Activated naive CD8-positive, alpha-beta T cell treated with anti-CD3 and anti-CD28 coated beads, Interleukin-2, amount 10 ng/mL, durations not matched to agents 7 days and 5 days (primary cell): ENCODE data around the gene CFB. TPM values are rescaled to one million over a fixed set of nuclear protein-coding genes. Genes with fewer than 3 reads are reported as not detected.

ENCODE experiments used
- ATAC-seq: fragments of 150-1000 bp; cut with Tn5 transposase; one replicate; pipeline ENCODE4 v1.10.0; 2021; ENCODE audit warnings: low read depth, moderate library complexity
- POLR2A ChIA-PET: fragments of 350-600 bp; sonication (Branson Sonifier 250); formaldehyde crosslinking; loops from one replicate; lab custom pipeline; 2021; ENCODE audit warnings: antibody characterized with exemption; lab: Charles Lee
- DNase-seq: peaks from one replicate; pipeline ENCODE4 v3.0.0; 2021
- H3K27ac Mint-ChIP-seq: one replicate; pipeline ENCODE4 v1.8.0; 2022; ENCODE audit warnings: mild to moderate bottlenecking, mixed read lengths
- H3K27me3 Mint-ChIP-seq: one replicate; pipeline ENCODE4 v1.8.0; 2022; ENCODE audit warnings: mild to moderate bottlenecking, moderate library complexity, mixed read lengths
- H3K36me3 Mint-ChIP-seq: one replicate; pipeline ENCODE4 v1.8.0; 2021; ENCODE audit warnings: mild to moderate bottlenecking, mixed read lengths
- H3K4me1 Mint-ChIP-seq: one replicate; pipeline ENCODE4 v1.8.0; 2021; ENCODE audit warnings: mixed read lengths
- H3K4me3 Mint-ChIP-seq: one replicate; pipeline ENCODE4 v1.8.0; 2022; ENCODE audit warnings: mild to moderate bottlenecking, moderate library complexity, mixed read lengths
- H3K9me3 Mint-ChIP-seq: one replicate; pipeline ENCODE4 v1.8.0; 2021; ENCODE audit warnings: mixed read lengths
- total RNA-seq, 2 experiments: library from RNA; stranded (reverse); gene quantifications; one replicate each; pipeline ENCODE4 v1.2.3, GENCODE V29; 2021

Gene CFB
- total RNA-seq, 2 experiments from 2014 or later, result 1.2 to 2.1 TPM

DNA sequence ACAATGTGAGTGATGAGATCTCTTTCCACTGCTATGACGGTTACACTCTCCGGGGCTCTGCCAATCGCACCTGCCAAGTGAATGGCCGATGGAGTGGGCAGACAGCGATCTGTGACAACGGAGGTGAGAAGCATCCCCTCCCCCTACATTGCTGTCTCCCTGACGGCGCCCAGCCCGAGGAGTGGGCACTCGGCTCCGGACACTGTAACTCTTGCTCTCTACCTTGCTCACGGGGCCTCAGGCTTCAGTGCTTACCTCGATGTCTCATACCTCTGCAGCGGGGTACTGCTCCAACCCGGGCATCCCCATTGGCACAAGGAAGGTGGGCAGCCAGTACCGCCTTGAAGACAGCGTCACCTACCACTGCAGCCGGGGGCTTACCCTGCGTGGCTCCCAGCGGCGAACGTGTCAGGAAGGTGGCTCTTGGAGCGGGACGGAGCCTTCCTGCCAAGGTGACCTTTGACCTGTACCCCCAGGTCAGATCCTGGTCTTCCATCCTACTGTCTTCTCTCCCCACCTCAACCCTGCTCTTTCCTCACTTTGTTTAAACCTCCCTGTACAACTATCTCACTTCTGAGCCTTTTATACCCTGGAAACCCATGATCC lies 1.3 kb downstream of the CFB start:
- DNase-seq (no peak), ATAC-seq (no peak)
- Mint-ChIP-seq H3K4me3 (no peak overlapping the region), H3K9me3 (no peaks in the 10 kb centered on the region), H3K4me1 (peaks cover 9% of the 10 kb centered on the region), H3K36me3 (peaks cover 3% of the 10 kb centered on the region), H3K27me3 (peaks cover 5% of the 10 kb centered on the region), H3K27ac (no peak overlapping the region)
- POLR2A ChIA-PET, result no interaction called here

DNA sequence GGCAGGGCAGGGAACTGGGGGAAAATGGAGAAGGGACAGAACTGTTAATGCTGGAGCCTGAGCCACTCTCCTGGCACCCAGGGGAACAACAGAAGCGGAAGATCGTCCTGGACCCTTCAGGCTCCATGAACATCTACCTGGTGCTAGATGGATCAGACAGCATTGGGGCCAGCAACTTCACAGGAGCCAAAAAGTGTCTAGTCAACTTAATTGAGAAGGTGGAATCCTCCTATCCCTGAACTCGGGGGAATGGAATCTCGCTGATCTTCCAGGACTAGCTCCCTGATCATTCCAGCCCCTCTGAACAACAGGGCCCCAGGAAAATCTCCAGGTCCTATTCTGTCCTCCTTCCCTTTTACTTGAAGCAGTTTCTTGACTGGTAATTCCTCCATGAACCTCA lies 2.0 kb downstream of the CFB start:
- no peak for ATAC-seq
- H3K27ac Mint-ChIP-seq, result no peak overlapping the region
- POLR2A ChIA-PET, result no interaction called here

GRCh38 chr6:31948306-31948705 lies 2.4 kb downstream of the CFB start:
- peaks cover 9% of the 10 kb centered on the region for H3K4me1 Mint-ChIP-seq
- ATAC-seq (no peak), DNase-seq (no peak)
- H3K27ac Mint-ChIP-seq, result no peak overlapping the region
- H3K4me3 Mint-ChIP-seq, result no peak overlapping the region
- H3K27me3 Mint-ChIP-seq, result peaks cover 5% of the 10 kb centered on the region
- H3K36me3 Mint-ChIP-seq, result peaks cover 8% of the 10 kb centered on the region
- POLR2A ChIA-PET, result no interaction called here
- no peaks in the 10 kb centered on the region for H3K9me3 Mint-ChIP-seq

More for the DNA sequence above, 2.0 kb downstream of the CFB start:
- DNase-seq, result no peak
- Mint-ChIP-seq H3K36me3 (peaks cover 5% of the 10 kb centered on the region), H3K4me3 (no peak overlapping the region), H3K27me3 (peaks cover 5% of the 10 kb centered on the region), H3K9me3 (no peaks in the 10 kb centered on the region), H3K4me1 (peaks cover 9% of the 10 kb centered on the region)

DNA sequence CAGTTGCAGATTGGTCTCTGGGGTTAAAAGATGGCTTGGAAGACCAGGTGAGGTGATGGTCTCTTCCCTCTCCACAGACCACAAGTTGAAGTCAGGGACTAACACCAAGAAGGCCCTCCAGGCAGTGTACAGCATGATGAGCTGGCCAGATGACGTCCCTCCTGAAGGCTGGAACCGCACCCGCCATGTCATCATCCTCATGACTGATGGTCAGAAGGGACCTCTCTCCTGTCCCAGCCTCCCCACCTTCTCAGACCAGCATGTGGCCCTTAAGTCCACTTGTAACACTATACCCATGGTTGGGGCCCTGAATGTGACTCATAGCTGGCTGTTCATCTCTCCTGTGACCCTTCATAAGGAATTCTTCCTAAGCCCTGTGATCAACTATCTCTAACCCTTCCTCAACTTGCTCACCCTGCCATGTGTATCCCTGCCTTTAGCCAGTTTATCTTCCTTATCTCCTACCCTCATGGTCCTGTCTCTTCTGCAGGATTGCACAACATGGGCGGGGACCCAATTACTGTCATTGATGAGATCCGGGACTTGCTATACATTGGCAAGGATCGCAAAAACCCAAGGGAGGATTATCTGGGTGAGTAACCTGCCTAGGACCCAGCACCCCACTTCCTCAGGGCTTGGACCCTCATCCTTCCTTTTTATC lies 3.0 kb downstream of the CFB start:
- Mint-ChIP-seq H3K36me3 (peaks cover 12% of the 10 kb centered on the region), H3K9me3 (no peaks in the 10 kb centered on the region), H3K4me1 (peaks cover 9% of the 10 kb centered on the region), H3K27ac (no peak overlapping the region), H3K4me3 (no peak overlapping the region), H3K27me3 (peaks cover 5% of the 10 kb centered on the region)
- DNase-seq (no peak), ATAC-seq (no peak)
- POLR2A ChIA-PET, result interaction anchor here (1.0 kb wide), 1 partner anchor 51 kb away, joined by 3 read pairs; the partner anchor contains the start of gene EHMT2

DNA sequence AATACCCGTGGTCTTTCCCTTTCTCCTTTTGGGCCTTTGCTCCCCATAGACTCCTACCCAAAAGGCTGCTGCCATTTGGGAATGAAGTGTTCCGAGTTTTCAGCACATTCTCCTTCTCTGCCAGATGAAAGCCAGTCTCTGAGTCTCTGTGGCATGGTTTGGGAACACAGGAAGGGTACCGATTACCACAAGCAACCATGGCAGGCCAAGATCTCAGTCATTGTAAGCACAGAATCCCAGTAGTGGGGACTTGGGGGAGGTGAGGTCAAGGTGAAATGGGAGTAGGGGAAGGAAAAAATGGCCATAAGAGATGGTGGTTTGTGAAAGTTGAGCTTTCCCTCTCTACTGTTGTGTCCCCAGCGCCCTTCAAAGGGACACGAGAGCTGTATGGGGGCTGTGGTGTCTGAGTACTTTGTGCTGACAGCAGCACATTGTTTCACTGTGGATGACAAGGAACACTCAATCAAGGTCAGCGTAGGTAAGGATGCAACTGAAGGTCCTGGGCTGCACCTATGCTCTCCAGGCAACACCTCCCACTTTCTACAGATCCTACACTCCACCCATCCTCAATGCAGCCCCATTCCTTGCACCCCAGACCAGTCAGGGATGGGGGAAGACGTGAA lies 4.1 kb downstream of the CFB start:
- no peak for DNase-seq
- no peak for ATAC-seq
- H3K9me3 Mint-ChIP-seq, result no peaks in the 10 kb centered on the region
- no peak overlapping the region for H3K27ac Mint-ChIP-seq
- H3K36me3 Mint-ChIP-seq, result peaks cover 20% of the 10 kb centered on the region
- H3K4me1 Mint-ChIP-seq, result peaks cover 9% of the 10 kb centered on the region
- H3K4me3 Mint-ChIP-seq, result no peak overlapping the region
- POLR2A ChIA-PET, result interaction anchor here (1.0 kb wide), 1 partner anchor 52 kb away, joined by 3 read pairs; the partner anchor contains the start of gene EHMT2
- H3K27me3 Mint-ChIP-seq, result peaks cover 5% of the 10 kb centered on the region

- Mint-ChIP-seq H3K4me3 (no peak overlapping the region), H3K27ac (no peak overlapping the region), H3K27me3 (peaks cover 3% of the 10 kb centered on the region), H3K9me3 (no peaks in the 10 kb centered on the region), H3K36me3 (peaks cover 24% of the 10 kb centered on the region), H3K4me1 (peaks cover 4% of the 10 kb centered on the region)
- ATAC-seq (peak; percentile 59), DNase-seq (peak; percentile 52)
- POLR2A ChIA-PET, result interaction anchor here (0.9 to 1.7 kb wide), 4 partner anchors 18 to 54 kb away, joined by 3 to 9 read pairs (median 5); partner anchors contain the start of genes DXO and EHMT2
These were observed 6.4 kb downstream of the CFB start for GRCh38 chr6:31952140-31952805.

DNA sequence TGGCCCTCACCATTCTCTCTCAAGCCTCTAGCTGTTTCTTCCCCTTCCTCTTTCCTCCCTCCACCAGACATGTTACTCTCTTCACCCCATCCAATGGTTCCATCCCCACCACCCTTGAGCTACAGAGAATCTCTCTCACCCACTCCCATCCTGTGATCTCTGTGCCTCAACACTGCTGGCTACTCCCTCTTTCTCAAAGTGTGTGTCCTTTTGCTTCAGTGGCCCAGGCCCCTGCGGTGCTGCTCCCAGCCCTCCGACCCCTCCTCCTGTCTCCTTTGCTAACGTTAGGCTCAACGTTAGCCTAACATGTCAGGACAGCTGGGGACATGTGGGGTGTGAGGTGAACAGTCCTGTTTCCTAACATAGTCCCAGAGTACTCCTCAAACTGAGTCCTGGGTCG lies 7.0 kb downstream of the CFB start:
- peaks cover 21% of the 10 kb centered on the region for H3K36me3 Mint-ChIP-seq

DNA sequence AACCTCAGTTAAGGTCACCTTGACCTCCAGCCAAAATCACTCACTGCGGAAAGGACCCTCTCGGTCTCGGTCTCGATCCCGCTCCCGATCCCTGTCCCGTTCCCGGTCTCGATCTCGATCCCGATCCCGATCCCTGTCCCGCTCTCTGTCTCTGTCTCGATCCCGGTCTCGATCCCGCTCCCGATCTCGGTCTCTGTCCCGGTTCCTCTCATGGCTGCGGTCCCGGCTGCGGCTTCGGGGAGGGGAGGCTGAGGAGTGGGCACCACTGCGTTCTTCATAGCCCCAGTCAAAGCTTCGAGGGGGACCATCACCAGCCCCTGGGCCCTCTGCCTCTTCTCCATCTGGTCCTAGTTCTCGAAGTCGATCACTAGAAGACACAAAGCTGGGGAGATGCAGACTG lies 8.6 kb downstream of the CFB start:
- Mint-ChIP-seq H3K27ac (no peak overlapping the region), H3K27me3 (no peaks in the 10 kb centered on the region), H3K9me3 (no peaks in the 10 kb centered on the region), H3K4me3 (no peak overlapping the region), H3K4me1 (peaks cover 12% of the 10 kb centered on the region), H3K36me3 (peaks cover 21% of the 10 kb centered on the region)
- POLR2A ChIA-PET, result no interaction called here
- DNase-seq (no peak), ATAC-seq (no peak)

More for the DNA sequence above, 7.0 kb downstream of the CFB start:
- Mint-ChIP-seq H3K9me3 (no peaks in the 10 kb centered on the region), H3K27me3 (no peaks in the 10 kb centered on the region), H3K4me3 (no peak overlapping the region), H3K4me1 (peaks cover 8% of the 10 kb centered on the region), H3K27ac (peak overlapping the region; percentile 4)
- POLR2A ChIA-PET, result interaction anchor here (1.3 to 1.7 kb wide), 2 partner anchors 17 to 19 kb away, joined by 3 to 9 read pairs; partner anchors contain the start of gene DXO
- DNase-seq (no peak), ATAC-seq (no peak)

- DNase-seq (no peak), ATAC-seq (no peak)
- Mint-ChIP-seq H3K4me1 (peaks cover 24% of the 10 kb centered on the region), H3K27ac (no peak overlapping the region), H3K4me3 (no peak overlapping the region), H3K36me3 (peaks cover 26% of the 10 kb centered on the region), H3K27me3 (no peaks in the 10 kb centered on the region), H3K9me3 (no peaks in the 10 kb centered on the region)
- POLR2A ChIA-PET, result interaction anchor here (4.5 kb wide), 1 partner anchor 13 kb away, joined by 91 read pairs; the partner anchor contains the start of gene DXO
These were observed 10.9 kb downstream of the CFB start for GRCh38 chr6:31956796-31957195.

DNA sequence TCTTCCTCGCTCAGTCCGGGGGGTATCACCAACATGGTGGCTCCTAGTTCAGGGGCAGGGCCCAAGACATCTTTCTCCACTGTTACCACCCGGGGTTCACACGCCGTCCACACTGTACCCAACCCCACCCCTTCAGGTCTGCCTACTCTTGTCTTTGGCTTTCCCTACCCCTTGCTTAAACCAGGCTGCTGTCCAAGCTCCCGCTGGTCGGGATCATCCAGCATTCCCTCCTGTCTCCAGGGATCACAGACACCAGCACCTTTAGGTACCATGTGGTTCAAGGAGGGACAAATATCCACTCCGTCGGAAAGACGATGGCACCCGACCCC lies 12.5 kb downstream of the CFB start:
- ATAC-seq (no peak), DNase-seq (no peak)
- Mint-ChIP-seq H3K27ac (peak overlapping the region; percentile 87), H3K4me1 (peaks cover 24% of the 10 kb centered on the region), H3K4me3 (peak overlapping the region; percentile 97), H3K27me3 (no peaks in the 10 kb centered on the region), H3K9me3 (no peaks in the 10 kb centered on the region), H3K36me3 (peaks cover 27% of the 10 kb centered on the region)
- POLR2A ChIA-PET, result interaction anchor here (0.8 to 4.5 kb wide), 7 partner anchors 12 to 237 kb away, joined by 3 to 91 read pairs (median 5); partner anchors contain the start of genes CLIC1, DXO, EHMT2 and NEU1

- H3K36me3 Mint-ChIP-seq, result peaks cover 28% of the 10 kb centered on the region
- H3K9me3 Mint-ChIP-seq, result no peaks in the 10 kb centered on the region
- peak; percentile 97 for ATAC-seq
- peak within 1 kb of the TSS; percentile 98 for H3K27ac Mint-ChIP-seq
- peaks cover 24% of the 10 kb centered on the region for H3K4me1 Mint-ChIP-seq
- DNase-seq, result peak; percentile 99
- H3K27me3 Mint-ChIP-seq, result no peaks in the 10 kb centered on the region
- peak within 1 kb of the TSS; percentile 97 for H3K4me3 Mint-ChIP-seq
- POLR2A ChIA-PET, result interaction anchor here (0.6 to 4.5 kb wide), 11 partner anchors 11 to 1912 kb away, joined by 3 to 91 read pairs (median 5); partner anchors contain the start of genes BAG6, CLIC1, DXO and EHMT2
These were observed 13.1 kb downstream of the CFB start, which contains the start of the genes NELFE and SKIC2 for GRCh38 chr6:31958741-31959739. Gene NELFE (minus strand): TSS chr6:31958971. CDS start chr6:31958446, 525 bp downstream. Gene SKIC2 (plus strand): TSS chr6:31959175. CDS start chr6:31959193, 18 bp downstream.

- Mint-ChIP-seq H3K27ac (peak overlapping the region; percentile 30), H3K4me1 (peaks cover 24% of the 10 kb centered on the region), H3K27me3 (no peaks in the 10 kb centered on the region), H3K36me3 (peaks cover 20% of the 10 kb centered on the region), H3K9me3 (no peaks in the 10 kb centered on the region), H3K4me3 (no peak overlapping the region)
- POLR2A ChIA-PET, result interaction anchor here (1.3 kb wide), 1 partner anchor 10 kb away, joined by 5 read pairs; the partner anchor contains the start of gene DXO
- ATAC-seq, result no peak
- DNase-seq, result no peak
These were observed 15.7 kb downstream of the CFB start for GRCh38 chr6:31961616-31962015.
